HCT116 (cell line): ENCODE results near the gene SVEP1. TPM values are rescaled to one million over a fixed set of nuclear protein-coding genes. Genes with fewer than 3 reads are reported as not detected.

ENCODE experiments used
- ATAC-seq: fragments of 200-7000 bp; cut with Tn5 transposase; 2 replicates; pipeline ENCODE4 v1.9.1; 2020; ENCODE audit warnings: mild to moderate bottlenecking, moderate library complexity
- BruUV-seq: library from RNA; stranded (reverse); fragments of 400-500 nt; replicated peaks from 2 replicates; lab custom pipeline; 2021; lab: Mats Ljungman, UMichigan
- CTCF ChIA-PET: fragments of 300-600 bp; sonication (Branson Sonifier 250); formaldehyde crosslinking; loops from one replicate; lab custom pipeline; 2021; ENCODE audit warnings: antibody characterized with exemption; lab: Charles Lee
- POLR2A ChIA-PET: fragments of 300-600, 350-600 bp; sonication (Branson Sonifier 250); formaldehyde crosslinking; loops from one replicate; lab custom pipeline; 2021; ENCODE audit warnings: antibody characterized with exemption; lab: Charles Lee
- RAD21 ChIA-PET, 2 experiments: fragments of 300-600 bp; sonication (Branson Sonifier 250); formaldehyde crosslinking; loops; one replicate each; lab custom pipeline; 2023; ENCODE audit warnings: low total read pairs in 2 of 2; ENCODE audit not compliant: uncharacterized antibody in 2 of 2, unreplicated experiment in 2 of 2, low non-redundant PET in 1 of 2; lab: Charles Lee
- DNase-seq: peaks from one replicate; pipeline ENCODE4 v3.0.0-alpha.2; 2010; ENCODE audit warnings: low read depth, low spot score
- H2AFZ ChIP-seq: fragments of 200-600 bp; shearing (Covaris generic), sonication (generic); 2 replicates; pipeline ENCODE4 v1.6.1; 2017; ENCODE audit warnings: low read depth, mixed run types, mixed read lengths, antibody characterized with exemption, low read length; ENCODE audit not compliant: poor library complexity, severe bottlenecking
- H3K27ac ChIP-seq: 2 replicates; pipeline ENCODE4 v1.5.1; 2012; ENCODE audit warnings: low read depth, low read length
- H3K27me3 ChIP-seq: fragments of 200-600 bp; sonication (generic); 2 replicates; pipeline ENCODE4 v1.6.1; 2016; ENCODE audit warnings: mixed run types, low read length, mixed read lengths; ENCODE audit not compliant: insufficient read depth
- H3K36me3 ChIP-seq, 2 experiments: fragments of 200-500 bp in 1 of 2; fragments of 200-600 bp in 1 of 2; sonication (Bioruptor generic) in 1 of 2; sonication (generic) in 1 of 2; 2 replicates each; pipeline versions ENCODE4 v1.5.1 to v1.6.1; 2014 to 2016; ENCODE audit warnings: low read length in 2 of 2, inconsistent platforms in 1 of 2, mixed read lengths in 1 of 2, mixed run types in 1 of 2; ENCODE audit not compliant: insufficient read depth in 2 of 2, control insufficient read depth in 1 of 2
- H3K4me1 ChIP-seq, 2 experiments: fragments of 200-600 bp in 1 of 2; sonication (generic) in 1 of 2; 2 replicates each; pipeline versions ENCODE4 v1.5.1 to v1.6.1; 2012 to 2017; ENCODE audit warnings: low read length in 2 of 2, inconsistent platforms in 1 of 2, mild to moderate bottlenecking in 1 of 2, mixed read lengths in 1 of 2, mixed run types in 1 of 2, moderate library complexity in 1 of 2; ENCODE audit not compliant: insufficient read depth in 2 of 2, control insufficient read depth in 1 of 2
- H3K4me2 ChIP-seq: fragments of 200-600 bp; sonication (generic); 2 replicates; pipeline ENCODE4 v1.6.1; 2017; ENCODE audit warnings: mixed run types, low read length, mixed read lengths
- H3K4me3 ChIP-seq, 2 experiments: fragments of 200-600 bp in 1 of 2; sonication (generic) in 1 of 2; replicated peaks in 1 of 2; 2 replicates each; pipeline ENCODE4 v1.5.1; 2011 to 2016; ENCODE audit warnings: low read length in 2 of 2, control low read depth in 1 of 2, low read depth in 1 of 2, mild to moderate bottlenecking in 1 of 2, mixed read lengths in 1 of 2, mixed run types in 1 of 2
- H3K79me2 ChIP-seq: fragments of 200-600 bp; sonication (generic); 2 replicates; pipeline ENCODE4 v1.6.1; 2017; ENCODE audit warnings: mild to moderate bottlenecking, mixed run types, low read length, moderate library complexity, mixed read lengths; ENCODE audit not compliant: insufficient read depth
- H3K9ac ChIP-seq: fragments of 200-600 bp; sonication (generic); 2 replicates; pipeline ENCODE4 v1.6.1; 2016; ENCODE audit warnings: low read length, mixed read lengths
- H3K9me2 ChIP-seq: fragments of 200-600 bp; sonication (generic), shearing (Covaris generic); 2 replicates; pipeline ENCODE4 v1.6.1; 2017; ENCODE audit warnings: mixed run types, mild to moderate bottlenecking, moderate library complexity; ENCODE audit not compliant: insufficient read depth
- H3K9me3 ChIP-seq, 2 experiments: fragments of 200-500 bp in 1 of 2; fragments of 200-600 bp in 1 of 2; sonication (Bioruptor generic) in 1 of 2; sonication (generic) in 1 of 2; 2 replicates each; pipeline ENCODE4 v1.6.1; 2014 to 2017; ENCODE audit warnings: low read length in 2 of 2, mixed read lengths in 2 of 2, inconsistent platforms in 1 of 2, low read depth in 1 of 2, mild to moderate bottlenecking in 1 of 2, mixed run types in 1 of 2, moderate library complexity in 1 of 2; ENCODE audit not compliant: control insufficient read depth in 1 of 2, insufficient read depth in 1 of 2
- H4K20me1 ChIP-seq: fragments of 200-600 bp; sonication (generic), shearing (Covaris generic); 2 replicates; pipeline ENCODE4 v1.6.1; 2017; ENCODE audit warnings: mixed run types, mild to moderate bottlenecking, moderate library complexity; ENCODE audit not compliant: insufficient read depth
- CBX3 ChIP-seq: IDR thresholded peaks from 2 replicates; pipeline ENCODE4 v1.6.1; 2012; ENCODE audit warnings: low read depth
- CTCF ChIP-seq, 3 experiments: fragments of 200-600 bp in 1 of 3; sonication (generic) in 1 of 3; IDR thresholded peaks in 2 of 3; conservative IDR thresholded peaks in 1 of 3; 2 replicates each; pipeline ENCODE4 v1.5.1; 2012 to 2017; ENCODE audit warnings: low read depth in 2 of 3, low read length in 2 of 3, antibody characterized with exemption in 1 of 3, borderline replicate concordance in 1 of 3, control low read depth in 1 of 3, mild to moderate bottlenecking in 1 of 3, mixed read lengths in 1 of 3, mixed run types in 1 of 3, moderate library complexity in 1 of 3; ENCODE audit not compliant: insufficient read depth in 1 of 3
- EZH2 ChIP-seq: fragments of 200-600 bp; sonication (generic); IDR thresholded peaks from 2 replicates; pipeline ENCODE4 v1.6.1; 2017; ENCODE audit warnings: antibody characterized with exemption, mixed run types
- POLR2A ChIP-seq: IDR thresholded peaks from 2 replicates; pipeline ENCODE4 v1.7.0; 2011; ENCODE audit warnings: borderline replicate concordance; ENCODE audit not compliant: insufficient read depth, insufficient read length; ENCODE audit errors: extremely low read depth
- ZFX ChIP-seq: fragments of 450-650 bp; IDR thresholded peaks from 2 replicates; pipeline ENCODE4 v1.6.1; 2017
- ZNF274 ChIP-seq: fragments of 200-500 bp; sonication (Bioruptor generic); IDR thresholded peaks from 2 replicates; pipeline ENCODE4 v1.6.1; 2014; ENCODE audit warnings: mild to moderate bottlenecking, low read depth, low read length, inconsistent platforms
- intact Hi-C: fragments of 100-400 bp; cut with micrococcal nuclease; formaldehyde crosslinking; loops from 2 replicates; pipeline ENCODE4 v1.10.0; 2022
- total RNA-seq: library from RNA; stranded (reverse); gene quantifications from one replicate; pipeline ENCODE4 v1.2.1, GENCODE V29; 2021; ENCODE audit not compliant: unreplicated experiment
- TF ChIP-seq, protein P1 (sequence below): IDR thresholded peaks from 2 replicates; pipeline ENCODE4 v1.6.1; 2011; ENCODE audit warnings: mild to moderate bottlenecking, low read length, moderate library complexity; ENCODE audit not compliant: insufficient replicate concordance; ENCODE audit errors: extremely low read depth

Gene SVEP1
- total RNA-seq, 1 experiment from 2014 or later: 0.15 TPM

GRCh38 chr9:110541950-110542349 is 37.6 kb downstream of the SVEP1 start (continued):
- TF ChIP-seq CTCF (IDR thresholded peaks at IDR 0.05 in 2 of 3, conservative IDR thresholded peaks at IDR 0.05 in 1 of 3; ENCODE audit: borderline replicate concordance in 1 of 3, insufficient read depth in 1 of 3, low read depth in 2 of 3, low read length in 2 of 3): no peak

DNA sequence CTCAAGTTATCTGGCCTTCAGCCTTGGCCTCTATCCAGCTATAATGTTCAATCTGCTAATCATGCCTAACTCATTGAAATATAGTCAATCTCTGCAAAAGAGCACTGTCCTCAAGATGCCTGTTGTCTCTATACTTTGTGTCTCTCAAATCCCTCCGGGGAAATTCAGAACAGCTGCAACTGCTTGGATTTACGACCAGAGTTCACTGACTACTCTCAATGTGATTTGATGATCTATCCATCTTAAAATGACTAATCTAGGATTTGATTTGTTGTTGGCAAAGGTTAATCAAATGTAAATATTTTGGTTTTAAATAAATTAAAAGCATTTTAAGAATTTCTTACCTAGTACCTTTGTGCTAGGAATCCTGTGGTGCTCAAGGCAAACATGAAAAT is 40.9 kb downstream of the SVEP1 start:
- Histone ChIP-seq H3K4me3 (no peak overlapping the region), H3K4me2 (no peak overlapping the region), H3K79me2 (no peaks in the 10 kb centered on the region), H3K27me3 (no peaks in the 10 kb centered on the region), H3K27ac (no peak overlapping the region), H3K36me3 (no peaks in the 10 kb centered on the region), H3K4me1 (no peaks in the 10 kb centered on the region; a peak in 1 of 4 replicates), H4K20me1 (no peaks in the 10 kb centered on the region), H3K9me3 (no peaks in the 10 kb centered on the region), H2AFZ (no peak overlapping the region), H3K9me2 (no peaks in the 10 kb centered on the region), H3K9ac (no peak overlapping the region)
- no peak for ATAC-seq
- no peak for DNase-seq
- BruUV-seq: no TSS peak
- CTCF ChIA-PET: no interaction called here
- no peak for TF ChIP-seq POLR2A
- TF ChIP-seq CBX3: no peak
- TF ChIP-seq, protein P1, sequence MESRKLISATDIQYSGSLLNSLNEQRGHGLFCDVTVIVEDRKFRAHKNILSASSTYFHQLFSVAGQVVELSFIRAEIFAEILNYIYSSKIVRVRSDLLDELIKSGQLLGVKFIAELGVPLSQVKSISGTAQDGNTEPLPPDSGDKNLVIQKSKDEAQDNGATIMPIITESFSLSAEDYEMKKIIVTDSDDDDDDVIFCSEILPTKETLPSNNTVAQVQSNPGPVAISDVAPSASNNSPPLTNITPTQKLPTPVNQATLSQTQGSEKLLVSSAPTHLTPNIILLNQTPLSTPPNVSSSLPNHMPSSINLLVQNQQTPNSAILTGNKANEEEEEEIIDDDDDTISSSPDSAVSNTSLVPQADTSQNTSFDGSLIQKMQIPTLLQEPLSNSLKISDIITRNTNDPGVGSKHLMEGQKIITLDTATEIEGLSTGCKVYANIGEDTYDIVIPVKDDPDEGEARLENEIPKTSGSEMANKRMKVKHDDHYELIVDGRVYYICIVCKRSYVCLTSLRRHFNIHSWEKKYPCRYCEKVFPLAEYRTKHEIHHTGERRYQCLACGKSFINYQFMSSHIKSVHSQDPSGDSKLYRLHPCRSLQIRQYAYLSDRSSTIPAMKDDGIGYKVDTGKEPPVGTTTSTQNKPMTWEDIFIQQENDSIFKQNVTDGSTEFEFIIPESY: no peak
- no peak for TF ChIP-seq ZNF274
- no peak for TF ChIP-seq ZFX
- no peak for TF ChIP-seq EZH2
- TF ChIP-seq CTCF (IDR thresholded peaks at IDR 0.05 in 2 of 3, conservative IDR thresholded peaks at IDR 0.05 in 1 of 3; ENCODE audit: borderline replicate concordance in 1 of 3, insufficient read depth in 1 of 3, low read depth in 2 of 3, low read length in 2 of 3): no peak
- RAD21 ChIA-PET: no interaction called here
- intact Hi-C loops: no loop called here
- POLR2A ChIA-PET: no interaction called here
